ENCODE results near the gene CEP43. TPM values are rescaled to one million over a fixed set of nuclear protein-coding genes. Genes with fewer than 3 reads are reported as not detected.

The CEP43 gene
- total RNA-seq, 1 experiment from 2014 or later, result 25.1 TPM

GRCh38 chr6:167015302-167015701 is 16.1 kb downstream of the CEP43 start (continued):
- TF ChIP-seq ZBTB43 (CRISPR knock-in tag; IDR thresholded peaks at IDR 0.05), result no peak
- TF ChIP-seq MXD4 (CRISPR knock-in tag; IDR thresholded peaks at IDR 0.05; ENCODE audit: borderline replicate concordance), result no peak
- TF ChIP-seq, protein P1, sequence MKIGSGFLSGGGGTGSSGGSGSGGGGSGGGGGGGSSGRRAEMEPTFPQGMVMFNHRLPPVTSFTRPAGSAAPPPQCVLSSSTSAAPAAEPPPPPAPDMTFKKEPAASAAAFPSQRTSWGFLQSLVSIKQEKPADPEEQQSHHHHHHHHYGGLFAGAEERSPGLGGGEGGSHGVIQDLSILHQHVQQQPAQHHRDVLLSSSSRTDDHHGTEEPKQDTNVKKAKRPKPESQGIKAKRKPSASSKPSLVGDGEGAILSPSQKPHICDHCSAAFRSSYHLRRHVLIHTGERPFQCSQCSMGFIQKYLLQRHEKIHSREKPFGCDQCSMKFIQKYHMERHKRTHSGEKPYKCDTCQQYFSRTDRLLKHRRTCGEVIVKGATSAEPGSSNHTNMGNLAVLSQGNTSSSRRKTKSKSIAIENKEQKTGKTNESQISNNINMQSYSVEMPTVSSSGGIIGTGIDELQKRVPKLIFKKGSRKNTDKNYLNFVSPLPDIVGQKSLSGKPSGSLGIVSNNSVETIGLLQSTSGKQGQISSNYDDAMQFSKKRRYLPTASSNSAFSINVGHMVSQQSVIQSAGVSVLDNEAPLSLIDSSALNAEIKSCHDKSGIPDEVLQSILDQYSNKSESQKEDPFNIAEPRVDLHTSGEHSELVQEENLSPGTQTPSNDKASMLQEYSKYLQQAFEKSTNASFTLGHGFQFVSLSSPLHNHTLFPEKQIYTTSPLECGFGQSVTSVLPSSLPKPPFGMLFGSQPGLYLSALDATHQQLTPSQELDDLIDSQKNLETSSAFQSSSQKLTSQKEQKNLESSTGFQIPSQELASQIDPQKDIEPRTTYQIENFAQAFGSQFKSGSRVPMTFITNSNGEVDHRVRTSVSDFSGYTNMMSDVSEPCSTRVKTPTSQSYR (CRISPR knock-in tag; IDR thresholded peaks at IDR 0.05), result no peak
- no peak for TF ChIP-seq PRDM15 (CRISPR knock-in tag; IDR thresholded peaks at IDR 0.05)
- no peak for TF ChIP-seq EMX1 (CRISPR knock-in tag; IDR thresholded peaks at IDR 0.05)
- TF ChIP-seq ATF3 (CRISPR knock-in tag; conservative IDR thresholded peaks at IDR 0.05), result no peak
- no peak for TF ChIP-seq ZNF416 (CRISPR knock-in tag; IDR thresholded peaks at IDR 0.05)
- no peak for TF ChIP-seq KAT7 (CRISPR knock-in tag; IDR thresholded peaks at IDR 0.05; ENCODE audit: borderline replicate concordance)

DNA sequence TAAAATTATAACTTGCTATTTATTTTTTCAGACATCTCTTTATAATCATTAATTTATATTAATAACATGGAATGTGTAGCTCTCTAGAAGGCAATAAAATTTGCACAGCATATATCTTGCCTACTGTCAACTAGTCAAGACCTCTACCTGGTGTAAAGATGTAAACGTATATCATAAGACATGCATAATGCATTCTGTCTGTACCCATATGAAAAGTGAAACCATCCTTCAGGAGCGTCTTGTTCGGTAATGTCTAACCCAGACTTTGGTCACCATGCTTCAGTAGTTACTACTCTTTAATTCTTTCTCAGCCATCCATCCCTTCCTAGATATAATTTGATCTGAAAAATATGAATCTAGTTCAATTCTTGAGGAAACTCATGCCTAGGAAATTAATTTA is 21.0 kb downstream of the CEP43 start:
- H3K27ac Mint-ChIP-seq, result no peak overlapping the region
- CTCF ChIA-PET, result no interaction called here
- no peak for ATAC-seq
- no peak overlapping the region for H3K4me3 Mint-ChIP-seq
- no peak for TF ChIP-seq PRRX2 (CRISPR knock-in tag; IDR thresholded peaks at IDR 0.05)
- TF ChIP-seq ZNF121 (CRISPR knock-in tag; IDR thresholded peaks at IDR 0.05), result no peak
- no peak for TF ChIP-seq ZNF512 (CRISPR knock-in tag; IDR thresholded peaks at IDR 0.05; ENCODE audit: borderline replicate concordance)
- no peak for TF ChIP-seq ZBTB21 (CRISPR knock-in tag; IDR thresholded peaks at IDR 0.05; ENCODE audit: borderline replicate concordance)
- TF ChIP-seq OVOL2 (CRISPR knock-in tag; IDR thresholded peaks at IDR 0.05; ENCODE audit: borderline replicate concordance), result no peak
- no peaks in the 10 kb centered on the region for H3K27me3 Mint-ChIP-seq (ENCODE audit: low read depth)
- POLR2A ChIA-PET, result interaction anchor here (0.5 kb wide), 1 partner anchor 143 kb away, joined by 4 read pairs; no protein-coding TSS in a partner anchor
- H3K4me1 Mint-ChIP-seq, result no peaks in the 10 kb centered on the region
- no peak for DNase-seq (ENCODE audit: low spot score)
- H3K36me3 Mint-ChIP-seq, result peaks cover 26% of the 10 kb centered on the region
- H3K9me3 Mint-ChIP-seq, result no peaks in the 10 kb centered on the region

GRCh38 chr6:167027308-167027707 is 28.1 kb downstream of the CEP43 start:
- ChIA-PET POLR2A (no interaction called here), CTCF (no interaction called here)
- Mint-ChIP-seq H3K9me3 (no peaks in the 10 kb centered on the region), H3K27ac (peak overlapping the region; percentile 21; the same call in 1 of the 2 replicates), H3K36me3 (peaks cover 49% of the 10 kb centered on the region), H3K4me1 (peaks cover 18% of the 10 kb centered on the region), H3K27me3 (ENCODE audit: low read depth) (no peaks in the 10 kb centered on the region), H3K4me3 (no peak overlapping the region)
- ATAC-seq (no peak; the same call in 1 of the 2 replicates), DNase-seq (ENCODE audit: low spot score) (no peak)
- TF ChIP-seq ZSCAN18 (CRISPR knock-in tag; IDR thresholded peaks at IDR 0.05), result no peak
- TF ChIP-seq ZNF121 (CRISPR knock-in tag; IDR thresholded peaks at IDR 0.05), result no peak
- no peak for TF ChIP-seq SMAD3 (CRISPR knock-in tag; IDR thresholded peaks at IDR 0.05; ENCODE audit: borderline replicate concordance)
- TF ChIP-seq, protein P2, sequence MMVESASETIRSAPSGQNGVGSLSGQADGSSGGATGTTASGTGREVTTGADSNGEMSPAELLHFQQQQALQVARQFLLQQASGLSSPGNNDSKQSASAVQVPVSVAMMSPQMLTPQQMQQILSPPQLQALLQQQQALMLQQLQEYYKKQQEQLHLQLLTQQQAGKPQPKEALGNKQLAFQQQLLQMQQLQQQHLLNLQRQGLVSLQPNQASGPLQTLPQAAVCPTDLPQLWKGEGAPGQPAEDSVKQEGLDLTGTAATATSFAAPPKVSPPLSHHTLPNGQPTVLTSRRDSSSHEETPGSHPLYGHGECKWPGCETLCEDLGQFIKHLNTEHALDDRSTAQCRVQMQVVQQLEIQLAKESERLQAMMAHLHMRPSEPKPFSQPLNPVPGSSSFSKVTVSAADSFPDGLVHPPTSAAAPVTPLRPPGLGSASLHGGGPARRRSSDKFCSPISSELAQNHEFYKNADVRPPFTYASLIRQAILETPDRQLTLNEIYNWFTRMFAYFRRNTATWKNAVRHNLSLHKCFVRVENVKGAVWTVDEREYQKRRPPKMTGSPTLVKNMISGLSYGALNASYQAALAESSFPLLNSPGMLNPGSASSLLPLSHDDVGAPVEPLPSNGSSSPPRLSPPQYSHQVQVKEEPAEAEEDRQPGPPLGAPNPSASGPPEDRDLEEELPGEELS (CRISPR knock-in tag; IDR thresholded peaks at IDR 0.05), result no peak
- TF ChIP-seq, protein P3, sequence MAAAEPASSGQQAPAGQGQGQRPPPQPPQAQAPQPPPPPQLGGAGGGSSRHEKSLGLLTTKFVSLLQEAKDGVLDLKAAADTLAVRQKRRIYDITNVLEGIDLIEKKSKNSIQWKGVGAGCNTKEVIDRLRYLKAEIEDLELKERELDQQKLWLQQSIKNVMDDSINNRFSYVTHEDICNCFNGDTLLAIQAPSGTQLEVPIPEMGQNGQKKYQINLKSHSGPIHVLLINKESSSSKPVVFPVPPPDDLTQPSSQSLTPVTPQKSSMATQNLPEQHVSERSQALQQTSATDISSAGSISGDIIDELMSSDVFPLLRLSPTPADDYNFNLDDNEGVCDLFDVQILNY (CRISPR knock-in tag; IDR thresholded peaks at IDR 0.05), result no peak
- no peak for TF ChIP-seq NR1H2 (CRISPR knock-in tag; IDR thresholded peaks at IDR 0.05)
